ENCODE measurements around the gene BFSP1. TPM values are rescaled to one million over a fixed set of nuclear protein-coding genes. Genes with fewer than 3 reads are reported as not detected.

The BFSP1 gene
- polyA plus RNA-seq, 1 of the 3 experiments (the other 2 are of a cell fraction), result 7.1 TPM

DNA sequence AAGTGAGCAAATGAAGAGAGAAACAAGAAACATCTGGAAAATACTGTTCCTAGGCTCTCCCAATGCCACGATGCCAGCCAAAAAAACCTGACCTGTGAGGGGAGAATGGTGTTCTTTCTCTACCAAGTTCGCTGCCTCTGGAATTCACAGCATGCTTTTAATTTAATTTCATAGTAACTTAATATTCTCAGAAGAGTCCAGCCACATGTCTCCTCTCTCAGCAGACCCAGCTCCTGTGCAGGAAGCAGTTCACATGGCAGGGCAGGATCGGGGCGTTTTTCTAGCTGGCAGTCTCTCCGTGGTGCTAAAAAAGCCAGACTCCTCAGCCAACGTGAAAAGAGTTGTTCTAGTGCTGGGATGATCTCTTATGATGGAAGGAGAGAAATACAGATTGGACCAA, 57.5 kb downstream of the BFSP1 start:
- Histone ChIP-seq H3K27ac (ENCODE audit: low read depth in 2 of 2, low read length in 1 of 2) (no peak overlapping the region), H3K9me3 (no peaks in the 10 kb centered on the region), H3K4me3 (ENCODE audit: low read depth in 2 of 2, low read length in 1 of 2) (no peak overlapping the region), H3K27me3 (ENCODE audit: insufficient read depth) (no peaks in the 10 kb centered on the region; the same call in 1 of the 2 replicates), H3K79me2 (ENCODE audit: insufficient read depth) (no peaks in the 10 kb centered on the region), H3K36me3 (replicated peaks in 1 of 2; ENCODE audit: control insufficient read depth in 1 of 2, insufficient read depth in 2 of 2, low read length in 1 of 2) (no peaks in the 10 kb centered on the region), H2AFZ (ENCODE audit: low read depth) (no peak overlapping the region), H3K9me2 (no peaks in the 10 kb centered on the region), H3K4me1 (ENCODE audit: control insufficient read depth in 1 of 2, insufficient read depth in 2 of 2, low read depth in 1 of 2, low read length in 1 of 2) (peaks cover 0 to 7% of the 10 kb centered on the region in 2 experiments; a peak in 2 of 4 replicates), H3F3A (replicated peaks; ENCODE audit: insufficient read depth) (no peaks in the 10 kb centered on the region), H3K4me2 (no peak overlapping the region), H3K9ac (no peak overlapping the region), H4K20me1 (ENCODE audit: insufficient read depth) (no peaks in the 10 kb centered on the region)
- peak; percentile 50 for TF ChIP-seq RCOR1 (IDR thresholded peaks at IDR 0.05; ENCODE audit: low read length)
- TF ChIP-seq MXI1 (IDR thresholded peaks at IDR 0.05; ENCODE audit: low read depth, low read length), result peak; percentile 43; the same call in 1 of the 2 replicates
- TF ChIP-seq TEAD4 (IDR thresholded peaks at IDR 0.05; ENCODE audit: borderline replicate concordance, insufficient read depth), result no peak
- peak; percentile 45 for DNase-seq
- WGBS (ENCODE audit: low lambda C conversion rate), result 16% methylated on average over 6 of the region's 6 CpGs
- CTCF ChIA-PET, result interaction anchor here (1.1 kb wide), 1 partner anchor 31 kb away, joined by 5 read pairs; no protein-coding TSS in a partner anchor
- POLR2A ChIA-PET, result no interaction called here

DNA sequence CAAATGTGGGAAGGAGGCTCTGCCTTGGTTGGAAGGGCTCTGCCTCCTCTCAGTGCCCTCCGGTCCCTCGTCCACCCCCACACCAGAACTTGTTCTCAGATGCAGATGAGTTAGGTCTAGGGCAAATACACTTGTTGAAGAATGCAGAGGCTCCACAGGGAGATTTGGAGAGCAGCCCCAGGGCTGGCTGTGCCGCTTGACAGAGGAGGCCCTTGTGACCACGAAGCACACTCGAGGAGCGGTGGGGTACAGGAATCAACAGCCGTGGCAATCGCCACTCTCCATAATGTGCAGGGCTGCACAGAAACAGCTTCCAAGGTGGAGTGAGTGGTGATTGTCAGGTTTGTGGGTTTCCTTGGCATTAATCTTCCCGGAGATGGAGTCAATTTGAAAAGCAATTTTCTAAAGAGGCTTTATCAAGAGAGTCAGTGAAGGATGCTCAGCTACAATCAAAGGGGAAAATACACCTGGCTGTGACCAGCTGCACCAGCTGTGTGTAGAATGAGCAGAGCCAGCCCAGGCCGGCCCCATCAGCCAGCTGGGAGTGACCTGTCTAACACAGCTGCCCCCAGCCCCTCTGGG, 59.5 kb downstream of the BFSP1 start:
- no peak overlapping the region for H3K4me2 ChIP-seq
- no peak for DNase-seq
- H3K9ac ChIP-seq, result no peak overlapping the region
- CTCF ChIA-PET, result no interaction called here
- no peaks in the 10 kb centered on the region for H3K36me3 ChIP-seq (replicated peaks in 1 of 2; ENCODE audit: control insufficient read depth in 1 of 2, insufficient read depth in 2 of 2, low read length in 1 of 2)
- H3K4me1 ChIP-seq (ENCODE audit: control insufficient read depth in 1 of 2, insufficient read depth in 2 of 2, low read depth in 1 of 2, low read length in 1 of 2), result peaks cover 0 to 7% of the 10 kb centered on the region in 2 experiments; a peak in 1 of 4 replicates
- no peak overlapping the region for H2AFZ ChIP-seq (ENCODE audit: low read depth)
- POLR2A ChIA-PET, result no interaction called here
- H3K79me2 ChIP-seq (ENCODE audit: insufficient read depth), result no peaks in the 10 kb centered on the region
- TF ChIP-seq GATA2 (CRISPR knock-in tag; IDR thresholded peaks at IDR 0.05) (no peak), FOXM1 (IDR thresholded peaks at IDR 0.05; ENCODE audit: low read depth) (no peak), SMC3 (IDR thresholded peaks at IDR 0.05; ENCODE audit: low read depth, low read length) (no peak)
- no peak overlapping the region for H3K27ac ChIP-seq (ENCODE audit: low read depth in 2 of 2, low read length in 1 of 2)
- H3K9me3 ChIP-seq, result no peaks in the 10 kb centered on the region
- WGBS (ENCODE audit: low lambda C conversion rate), result 54% methylated on average over 10 of the region's 10 CpGs
- no peaks in the 10 kb centered on the region; the same call in 1 of the 2 replicates for H3K27me3 ChIP-seq (ENCODE audit: insufficient read depth)
- no peak overlapping the region for H3K4me3 ChIP-seq (ENCODE audit: low read depth in 2 of 2, low read length in 1 of 2)
- no peaks in the 10 kb centered on the region for H3F3A ChIP-seq (replicated peaks; ENCODE audit: insufficient read depth)
- H3K9me2 ChIP-seq, result no peaks in the 10 kb centered on the region
- no peaks in the 10 kb centered on the region for H4K20me1 ChIP-seq (ENCODE audit: insufficient read depth)

DNA sequence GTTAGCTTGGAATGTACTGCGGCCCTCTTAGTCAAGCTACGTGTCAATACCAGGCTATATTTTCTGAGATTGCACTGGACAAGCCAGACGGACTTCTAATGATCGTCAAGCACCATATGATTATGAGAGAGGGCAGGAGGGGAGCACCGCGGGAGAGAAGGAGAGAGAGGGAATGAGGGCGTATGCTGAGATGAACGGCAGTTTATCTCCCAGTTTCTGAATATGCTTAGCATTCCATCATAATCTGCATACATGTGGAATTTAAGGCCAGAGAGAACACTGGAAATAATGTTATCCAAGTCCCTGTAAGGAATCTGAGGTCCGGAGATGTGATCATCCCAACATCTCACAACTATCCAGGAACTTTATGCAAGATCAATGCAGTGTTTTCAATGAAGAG, 60.2 kb downstream of the BFSP1 start:
- DNase-seq, result no peak
- no peaks in the 10 kb centered on the region for H3K9me3 ChIP-seq
- H3K27ac ChIP-seq (ENCODE audit: low read depth in 2 of 2, low read length in 1 of 2), result no peak overlapping the region
- H3K4me1 ChIP-seq (ENCODE audit: control insufficient read depth in 1 of 2, insufficient read depth in 2 of 2, low read depth in 1 of 2, low read length in 1 of 2), result peaks cover 0 to 7% of the 10 kb centered on the region in 2 experiments; a peak in 1 of 4 replicates
- H3K4me2 ChIP-seq, result no peak overlapping the region
- H3K4me3 ChIP-seq (ENCODE audit: low read depth in 2 of 2, low read length in 1 of 2), result no peak overlapping the region
- no peaks in the 10 kb centered on the region for H3K79me2 ChIP-seq (ENCODE audit: insufficient read depth)
- no peaks in the 10 kb centered on the region for H3K9me2 ChIP-seq
- H3K36me3 ChIP-seq (replicated peaks in 1 of 2; ENCODE audit: control insufficient read depth in 1 of 2, insufficient read depth in 2 of 2, low read length in 1 of 2), result no peaks in the 10 kb centered on the region
- no peaks in the 10 kb centered on the region for H3F3A ChIP-seq (replicated peaks; ENCODE audit: insufficient read depth)
- no peak overlapping the region for H2AFZ ChIP-seq (ENCODE audit: low read depth)
- no peak overlapping the region for H3K9ac ChIP-seq
- WGBS (ENCODE audit: low lambda C conversion rate), result 65% methylated on average over 9 of the region's 9 CpGs
- no peaks in the 10 kb centered on the region for H3K27me3 ChIP-seq (ENCODE audit: insufficient read depth)
- no peaks in the 10 kb centered on the region for H4K20me1 ChIP-seq (ENCODE audit: insufficient read depth)
- ChIA-PET POLR2A (no interaction called here), CTCF (no interaction called here)
- TF ChIP-seq YY1 (IDR thresholded peaks at IDR 0.05; ENCODE audit: low read depth) (no peak), GATA2 (CRISPR knock-in tag; IDR thresholded peaks at IDR 0.05) (no peak), FOXJ3 (CRISPR knock-in tag; IDR thresholded peaks at IDR 0.05) (no peak), NFIC (IDR thresholded peaks at IDR 0.05; ENCODE audit: borderline replicate concordance) (no peak), RFX5 (IDR thresholded peaks at IDR 0.05; ENCODE audit: low read length) (no peak), GABPA (IDR thresholded peaks at IDR 0.05; ENCODE audit: low read depth) (no peak), EZH2phosphoT487 (IDR thresholded peaks at IDR 0.05; ENCODE audit: borderline replicate concordance, low read depth) (no peak), TEAD4 (IDR thresholded peaks at IDR 0.05; ENCODE audit: borderline replicate concordance, insufficient read depth) (no peak), NRF1 (IDR thresholded peaks at IDR 0.05; ENCODE audit: low read depth, low read length) (no peak), MEF2A (IDR thresholded peaks at IDR 0.05; ENCODE audit: borderline replicate concordance, low read depth) (no peak)
- TF ChIP-seq, protein P1, sequence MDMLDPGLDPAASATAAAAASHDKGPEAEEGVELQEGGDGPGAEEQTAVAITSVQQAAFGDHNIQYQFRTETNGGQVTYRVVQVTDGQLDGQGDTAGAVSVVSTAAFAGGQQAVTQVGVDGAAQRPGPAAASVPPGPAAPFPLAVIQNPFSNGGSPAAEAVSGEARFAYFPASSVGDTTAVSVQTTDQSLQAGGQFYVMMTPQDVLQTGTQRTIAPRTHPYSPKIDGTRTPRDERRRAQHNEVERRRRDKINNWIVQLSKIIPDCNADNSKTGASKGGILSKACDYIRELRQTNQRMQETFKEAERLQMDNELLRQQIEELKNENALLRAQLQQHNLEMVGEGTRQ (IDR thresholded peaks at IDR 0.05; ENCODE audit: borderline replicate concordance, low read depth, low read length), result no peak
- TF ChIP-seq, protein P2, sequence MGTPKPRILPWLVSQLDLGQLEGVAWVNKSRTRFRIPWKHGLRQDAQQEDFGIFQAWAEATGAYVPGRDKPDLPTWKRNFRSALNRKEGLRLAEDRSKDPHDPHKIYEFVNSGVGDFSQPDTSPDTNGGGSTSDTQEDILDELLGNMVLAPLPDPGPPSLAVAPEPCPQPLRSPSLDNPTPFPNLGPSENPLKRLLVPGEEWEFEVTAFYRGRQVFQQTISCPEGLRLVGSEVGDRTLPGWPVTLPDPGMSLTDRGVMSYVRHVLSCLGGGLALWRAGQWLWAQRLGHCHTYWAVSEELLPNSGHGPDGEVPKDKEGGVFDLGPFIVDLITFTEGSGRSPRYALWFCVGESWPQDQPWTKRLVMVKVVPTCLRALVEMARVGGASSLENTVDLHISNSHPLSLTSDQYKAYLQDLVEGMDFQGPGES (IDR thresholded peaks at IDR 0.05; ENCODE audit: low read depth, low read length), result no peak
- TF ChIP-seq, protein P3, sequence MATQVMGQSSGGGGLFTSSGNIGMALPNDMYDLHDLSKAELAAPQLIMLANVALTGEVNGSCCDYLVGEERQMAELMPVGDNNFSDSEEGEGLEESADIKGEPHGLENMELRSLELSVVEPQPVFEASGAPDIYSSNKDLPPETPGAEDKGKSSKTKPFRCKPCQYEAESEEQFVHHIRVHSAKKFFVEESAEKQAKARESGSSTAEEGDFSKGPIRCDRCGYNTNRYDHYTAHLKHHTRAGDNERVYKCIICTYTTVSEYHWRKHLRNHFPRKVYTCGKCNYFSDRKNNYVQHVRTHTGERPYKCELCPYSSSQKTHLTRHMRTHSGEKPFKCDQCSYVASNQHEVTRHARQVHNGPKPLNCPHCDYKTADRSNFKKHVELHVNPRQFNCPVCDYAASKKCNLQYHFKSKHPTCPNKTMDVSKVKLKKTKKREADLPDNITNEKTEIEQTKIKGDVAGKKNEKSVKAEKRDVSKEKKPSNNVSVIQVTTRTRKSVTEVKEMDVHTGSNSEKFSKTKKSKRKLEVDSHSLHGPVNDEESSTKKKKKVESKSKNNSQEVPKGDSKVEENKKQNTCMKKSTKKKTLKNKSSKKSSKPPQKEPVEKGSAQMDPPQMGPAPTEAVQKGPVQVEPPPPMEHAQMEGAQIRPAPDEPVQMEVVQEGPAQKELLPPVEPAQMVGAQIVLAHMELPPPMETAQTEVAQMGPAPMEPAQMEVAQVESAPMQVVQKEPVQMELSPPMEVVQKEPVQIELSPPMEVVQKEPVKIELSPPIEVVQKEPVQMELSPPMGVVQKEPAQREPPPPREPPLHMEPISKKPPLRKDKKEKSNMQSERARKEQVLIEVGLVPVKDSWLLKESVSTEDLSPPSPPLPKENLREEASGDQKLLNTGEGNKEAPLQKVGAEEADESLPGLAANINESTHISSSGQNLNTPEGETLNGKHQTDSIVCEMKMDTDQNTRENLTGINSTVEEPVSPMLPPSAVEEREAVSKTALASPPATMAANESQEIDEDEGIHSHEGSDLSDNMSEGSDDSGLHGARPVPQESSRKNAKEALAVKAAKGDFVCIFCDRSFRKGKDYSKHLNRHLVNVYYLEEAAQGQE (IDR thresholded peaks at IDR 0.05; ENCODE audit: low read depth, low read length), result no peak

Measured in SK-N-SH (cell line).